Dermis microvascular lymphatic vessel endothelial cell (primary cell): Measurements from ENCODE around the gene ZNF474. TPM values are rescaled to one million over a fixed set of nuclear protein-coding genes. Genes with fewer than 3 reads are reported as not detected.

Experiments used
- DNase-seq, 2 donors: peaks; one replicate each; pipeline versions ENCODE4 v3.0.0 to v3.0.0-alpha.2; 2010; ENCODE audit warnings: low read depth in 2 of 2
- total RNA-seq: library from RNA; depleted of rRNA; stranded (reverse); fragments of >200 nt; gene quantifications from 2 replicates; pipeline ENCODE4 v1.2.1, GENCODE V29; 2014

ZNF474 gene
- total RNA-seq, 1 donor from 2014 or later: under 0.01 TPM

DNA sequence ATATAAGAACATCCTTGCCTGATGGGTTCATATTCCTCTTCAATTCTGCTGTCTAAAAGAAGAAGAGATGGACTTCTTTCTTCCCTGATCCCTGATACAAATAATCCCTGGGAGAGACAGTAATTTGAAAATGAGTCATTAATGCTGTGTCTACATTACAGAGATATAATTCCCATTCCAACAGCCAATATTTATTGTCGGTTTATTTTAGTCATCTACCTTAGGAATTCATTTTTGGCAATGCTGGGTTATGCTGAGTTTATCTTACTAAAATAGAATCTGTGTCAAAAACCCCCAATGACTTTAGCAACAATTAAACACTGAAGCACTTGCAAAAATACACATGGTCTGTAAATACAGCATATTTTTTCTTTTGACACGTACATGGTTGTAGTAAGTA is 23.9 kb downstream of the ZNF474 start:
- no peak for DNase-seq

- DNase-seq: no peak
These were observed 24.4 kb downstream of the ZNF474 start for GRCh38 chr5:122153774-122154173.

GRCh38 chr5:122154491-122154890 is 25.1 kb downstream of the ZNF474 start:
- no peak for DNase-seq

DNA sequence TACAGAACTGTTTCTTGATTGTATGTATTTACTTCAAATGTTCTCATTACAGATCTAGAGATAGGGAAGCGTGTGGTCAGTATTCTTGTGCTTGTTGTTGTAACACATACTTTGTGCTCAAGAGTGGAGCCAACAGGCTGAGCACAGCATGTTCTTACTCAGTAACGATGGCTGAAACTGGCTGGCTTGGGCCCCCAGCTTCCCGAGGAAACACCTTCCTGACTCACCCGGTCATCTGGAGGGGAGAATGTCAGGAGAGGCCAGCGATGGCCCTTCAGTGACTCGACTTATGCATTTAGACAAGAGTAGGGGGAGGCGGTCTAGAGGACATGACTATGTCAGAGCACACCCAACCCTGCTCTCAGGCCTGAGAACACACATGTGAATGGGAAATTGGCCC is 25.6 kb downstream of the ZNF474 start:
- peak in 1 of 2 donors; percentile 24 for DNase-seq

GRCh38 chr5:122155546-122155945 is 26.2 kb downstream of the ZNF474 start:
- no peak for DNase-seq

DNA sequence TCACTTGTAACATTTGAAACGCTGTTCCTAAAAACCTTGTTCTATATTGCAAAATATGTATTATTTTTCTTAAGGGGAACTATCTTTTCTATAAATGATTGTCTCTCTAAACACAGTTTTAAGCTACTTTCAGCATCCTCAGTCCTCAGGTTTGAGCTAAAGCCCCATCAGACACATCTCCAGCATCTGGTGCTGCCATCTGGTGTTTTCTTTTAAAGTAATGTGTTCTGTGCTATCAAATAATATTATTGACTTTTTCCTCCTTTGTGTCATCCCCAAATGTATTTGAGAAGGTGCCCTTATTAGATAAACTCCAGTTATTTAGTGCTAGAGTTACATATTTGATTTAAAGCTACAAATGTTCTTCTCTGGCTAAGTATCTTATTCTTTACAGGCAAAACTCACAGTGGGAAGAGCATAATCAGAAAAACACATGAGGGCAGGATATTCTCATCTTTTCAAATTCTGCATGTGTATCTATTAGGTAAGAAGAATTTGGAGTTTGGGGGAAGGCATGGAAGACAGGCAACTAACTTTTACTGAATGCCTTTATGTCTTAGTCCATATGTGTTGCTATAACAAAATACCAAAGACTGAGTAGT is 27.5 kb downstream of the ZNF474 start:
- peak; percentile 20 to 40 for DNase-seq

DNA sequence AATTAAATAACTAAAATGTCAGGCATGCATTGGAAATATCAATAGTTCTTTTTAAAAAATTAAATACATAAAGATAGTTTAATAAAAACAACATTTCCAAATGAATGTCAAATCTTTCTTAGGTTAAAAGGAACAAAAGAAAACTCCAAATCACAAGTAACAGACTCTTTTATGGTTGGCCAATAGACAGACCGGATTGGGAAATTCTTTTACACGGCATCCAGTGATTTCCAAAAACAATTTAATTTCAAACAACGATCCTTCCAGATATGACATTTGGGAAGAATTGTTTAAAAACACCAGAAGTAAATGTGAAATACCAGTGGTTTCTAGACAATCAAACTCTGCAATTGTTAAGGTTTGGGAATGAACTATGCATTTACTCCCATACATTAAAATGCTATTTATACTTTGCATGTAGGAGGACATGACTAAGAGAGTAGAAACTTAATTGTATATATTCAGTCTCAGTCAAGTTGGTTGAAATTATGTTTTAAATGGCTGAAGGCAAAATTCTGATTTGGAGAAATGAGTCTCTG is 32.8 kb downstream of the ZNF474 start:
- DNase-seq: no peak

GRCh38 chr5:122163121-122164069 is 34.0 kb downstream of the ZNF474 start:
- no peak for DNase-seq

- no peak for DNase-seq
These were observed 34.7 kb downstream of the ZNF474 start for GRCh38 chr5:122164070-122164435.

- DNase-seq: no peak
These were observed 35.6 kb downstream of the ZNF474 start for GRCh38 chr5:122164831-122165558.

DNA sequence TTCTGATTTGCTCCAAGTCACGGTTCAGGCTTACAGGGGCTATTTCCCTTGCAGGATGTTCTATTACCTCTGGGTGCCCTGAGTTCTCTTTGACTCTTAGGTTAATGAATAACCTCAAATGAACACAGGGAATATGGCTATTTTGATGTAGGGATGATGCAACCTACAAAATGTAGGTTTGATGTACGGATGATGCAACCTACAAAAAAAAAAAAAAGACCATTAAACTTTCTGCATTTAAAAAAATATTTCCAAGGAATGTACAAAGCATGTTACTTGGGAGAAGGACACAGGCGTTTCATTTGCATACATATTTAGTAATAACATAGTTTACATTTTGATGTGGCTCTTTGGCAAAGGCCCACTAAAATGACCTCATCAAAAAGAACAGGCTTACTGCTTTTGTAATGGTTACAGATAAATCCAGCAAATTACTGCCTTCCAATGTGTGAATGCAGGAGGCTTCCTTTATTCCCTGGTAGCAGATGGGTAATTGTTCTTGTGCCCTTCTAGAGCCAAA is 36.3 kb downstream of the ZNF474 start:
- no peak for DNase-seq

- DNase-seq: no peak
These were observed 40.2 kb downstream of the ZNF474 start for GRCh38 chr5:122169350-122170103.

DNA sequence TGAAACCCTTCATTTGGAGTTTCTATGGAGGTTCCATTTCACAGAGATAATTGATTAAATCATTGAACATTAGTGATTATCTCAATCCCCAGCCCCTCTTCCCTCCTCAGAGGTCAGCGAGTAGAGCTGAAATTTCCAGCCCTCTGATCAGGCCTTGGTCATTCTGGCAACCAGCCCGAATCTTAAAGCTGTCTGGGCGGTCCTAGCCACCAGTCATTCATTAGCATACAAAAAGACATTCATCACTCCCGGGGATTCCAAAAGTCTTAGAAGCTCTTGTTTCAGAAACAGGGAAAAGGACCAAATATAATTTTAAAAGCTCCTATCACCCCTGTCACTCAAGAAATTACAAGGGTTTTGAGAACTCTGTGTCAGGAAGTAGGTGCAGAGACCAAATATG is 41.3 kb downstream of the ZNF474 start:
- peak in 1 of 2 donors; percentile 31 for DNase-seq

- DNase-seq: no peak
These were observed 42.9 kb downstream of the ZNF474 start for GRCh38 chr5:122172207-122172606.

DNA sequence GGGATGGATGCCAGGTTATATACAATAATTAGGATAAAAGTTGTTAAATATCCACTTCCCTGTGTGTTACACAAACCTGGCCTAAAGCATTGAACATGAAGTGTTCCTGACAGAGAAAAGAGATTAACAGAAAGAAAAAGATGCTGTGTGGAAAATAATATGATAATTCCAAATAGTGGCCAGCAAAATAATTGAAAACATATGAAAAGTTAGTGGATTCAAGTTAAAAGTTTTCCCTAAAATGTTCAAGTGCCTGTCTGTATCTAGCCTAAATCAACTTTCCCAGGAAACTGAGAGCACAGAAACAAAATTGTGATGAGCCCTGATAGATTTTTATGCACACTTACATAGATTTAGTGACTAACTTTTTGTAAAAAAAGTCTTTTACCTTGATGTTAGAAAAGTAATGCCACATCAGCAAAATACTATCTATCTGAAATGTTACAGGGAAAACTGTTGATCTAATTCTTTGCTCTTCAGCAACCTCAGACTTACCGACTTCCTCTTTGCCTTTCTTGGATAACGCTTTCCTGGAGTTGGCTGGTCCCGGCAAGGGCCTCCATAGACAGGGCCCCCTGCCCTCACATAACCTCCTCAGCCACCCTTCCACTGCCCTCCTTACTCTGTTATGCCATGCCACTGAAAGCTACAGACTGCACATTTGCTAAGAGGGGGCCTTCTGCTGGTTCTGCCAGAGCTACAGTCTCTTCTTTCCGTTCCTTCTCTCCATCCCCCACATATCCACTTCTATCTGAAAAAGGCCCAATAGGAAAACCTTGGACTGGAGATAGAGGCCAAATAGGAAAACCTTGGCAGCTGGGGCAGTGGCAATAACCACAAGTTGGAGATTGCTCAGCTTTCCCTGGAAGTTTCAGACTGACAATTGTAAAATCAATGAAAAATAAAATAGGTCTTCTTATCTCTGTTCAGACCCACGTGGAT is 44.4 kb downstream of the ZNF474 start:
- DNase-seq: no peak

DNA sequence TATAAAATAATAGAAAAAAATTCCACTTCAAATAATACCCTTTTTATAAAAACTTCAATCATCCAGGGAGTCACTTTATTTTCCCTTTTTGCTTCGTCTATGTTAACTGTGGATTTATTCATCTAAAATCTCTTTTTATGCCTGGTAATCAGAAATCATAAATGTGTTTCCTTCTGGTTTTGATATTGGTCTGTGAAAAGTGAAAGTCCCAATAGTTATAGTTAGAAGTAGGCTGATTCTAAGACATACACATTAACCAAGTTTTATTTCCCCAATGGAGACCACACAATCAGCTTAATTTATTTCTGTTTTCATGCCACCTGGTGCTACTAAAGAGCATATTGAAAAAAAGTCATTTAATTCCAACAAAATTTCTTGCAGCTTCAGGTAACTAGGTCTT is 45.7 kb downstream of the ZNF474 start:
- no peak for DNase-seq

DNA sequence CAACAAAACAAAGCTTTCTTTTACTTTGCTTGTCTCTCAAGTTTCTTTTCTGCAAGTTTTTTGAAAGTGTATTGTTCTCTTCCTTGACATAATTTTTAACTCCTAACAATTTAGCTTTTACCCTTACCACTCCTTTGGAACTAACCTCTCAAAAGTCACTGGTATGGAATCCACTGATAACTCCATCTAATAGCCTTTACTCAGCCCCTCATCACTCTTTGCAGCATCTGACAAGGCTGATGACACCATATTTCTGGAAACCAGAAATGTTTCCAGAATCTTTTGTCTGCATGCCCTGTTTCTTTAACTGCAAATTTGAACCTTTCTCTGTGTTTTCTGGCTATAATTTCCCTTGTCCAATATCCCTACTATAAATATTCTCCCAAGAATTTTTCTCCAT is 46.5 kb downstream of the ZNF474 start:
- DNase-seq: no peak

DNA sequence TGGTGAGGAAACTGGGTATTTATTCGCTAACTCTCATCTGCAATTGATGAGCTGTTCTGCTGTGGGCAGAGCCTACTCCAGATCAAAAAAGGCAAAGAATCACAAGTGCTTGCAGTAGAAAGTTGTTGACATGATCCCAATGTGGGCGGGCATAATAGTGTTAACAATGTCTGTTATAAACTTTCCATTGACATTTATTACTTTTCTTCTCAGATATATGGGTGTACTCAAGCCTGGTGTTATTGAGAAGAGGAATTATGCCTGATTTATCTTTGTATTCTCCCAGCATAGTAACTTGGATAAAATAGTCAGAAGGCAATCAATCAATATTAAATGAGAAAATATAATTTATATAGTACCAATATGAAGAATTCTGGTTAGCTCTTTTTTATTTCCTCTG is 47.8 kb downstream of the ZNF474 start:
- no peak for DNase-seq

GRCh38 chr5:122179701-122180100 is 50.4 kb downstream of the ZNF474 start:
- no peak for DNase-seq

GRCh38 chr5:122180146-122180712 is 50.9 kb downstream of the ZNF474 start:
- DNase-seq: no peak
